ENCODE measurements around the gene ZNF197.
"Not testable (repeated sequence)": the region's sequence is repeated elsewhere in the genome, so short reads cannot be mapped to it uniquely, and the experiment has no call there.

ZNF197 gene

GRCh38 chr3:44666346-44666745 is 41.5 kb downstream of the ZNF197 start:
- DNase-seq, result no peak

GRCh38 chr3:44669760-44670159 is 44.9 kb downstream of the ZNF197 start:
- DNase-seq, result no peak

- DNase-seq, result not testable (repeated sequence)
Observed at GRCh38 chr3:44673466-44673865, 48.6 kb downstream of the ZNF197 start.

- DNase-seq, result no peak
Observed at GRCh38 chr3:44674211-44674610, 49.4 kb downstream of the ZNF197 start.

GRCh38 chr3:44678480-44679116 is 53.8 kb downstream of the ZNF197 start:
- DNase-seq, result no peak

GRCh38 chr3:44680921-44681455 is 56.2 kb downstream of the ZNF197 start:
- DNase-seq, result no peak

- no peak for DNase-seq
Observed at GRCh38 chr3:44682182-44682896, 57.5 kb downstream of the ZNF197 start.

- DNase-seq, result peak; percentile 37 to 62
Observed at GRCh38 chr3:44685128-44685800, 60.4 kb downstream of the ZNF197 start.

GRCh38 chr3:44687898-44688297 is 63.1 kb downstream of the ZNF197 start:
- DNase-seq, result no peak
